IMR-90 (cell line): ENCODE results near the gene NAT14. TPM values are rescaled to one million over a fixed set of nuclear protein-coding genes. Genes with fewer than 3 reads are reported as not detected.

Experiments used
- ATAC-seq: fragments of 200-7000 bp; cut with Tn5 transposase; 2 replicates; pipeline ENCODE4 v1.9.1; 2020; ENCODE audit warnings: low read depth, mild to moderate bottlenecking, moderate library complexity
- BruUV-seq: library from RNA; stranded (reverse); fragments of 400-500 nt; replicated peaks from 2 replicates; lab custom pipeline; 2021; lab: Mats Ljungman, UMichigan
- CTCF ChIA-PET: fragments of 300-600 bp; formaldehyde crosslinking; extraction: SDS; loops from one replicate; lab custom pipeline; 2021; ENCODE audit warnings: antibody characterized with exemption; lab: Yijun Ruan, JAX
- POLR2A ChIA-PET: fragments of 300-600 bp; sonication (Branson Sonifier 250); formaldehyde crosslinking; loops from one replicate; lab custom pipeline; 2022; ENCODE audit warnings: antibody characterized with exemption; ENCODE audit not compliant: unreplicated experiment; lab: Charles Lee
- DNase-seq: peaks from one replicate; pipeline ENCODE4 v3.0.0; 2013
- H2AFZ ChIP-seq: replicated peaks from 2 replicates; pipeline ENCODE3; 2013; ENCODE audit warnings: low read length, mild to moderate bottlenecking; ENCODE audit not compliant: poor library complexity
- H2AK5ac ChIP-seq: 2 replicates; pipeline ENCODE4 v1.6.1; 2013; ENCODE audit warnings: low read depth, low read length, inconsistent platforms
- H2AK9ac ChIP-seq: replicated peaks from 2 replicates; pipeline ENCODE3; 2013; ENCODE audit warnings: mild to moderate bottlenecking, low read depth, low read length, moderate library complexity; ENCODE audit not compliant: poor library complexity
- H2BK120ac ChIP-seq: 2 replicates; pipeline ENCODE4 v1.6.1; 2013; ENCODE audit warnings: low read depth, low read length, inconsistent platforms
- H2BK15ac ChIP-seq: 3 replicates; pipeline ENCODE4 v1.6.1; 2013; ENCODE audit warnings: low read depth, low read length, inconsistent platforms
- H2BK20ac ChIP-seq: 2 replicates; pipeline ENCODE4 v1.6.1; 2013; ENCODE audit warnings: low read depth, mild to moderate bottlenecking, inconsistent platforms, low read length, moderate library complexity
- H2BK5ac ChIP-seq: 2 replicates; pipeline ENCODE4 v1.6.1; 2013; ENCODE audit warnings: mild to moderate bottlenecking, low read depth, low read length, inconsistent platforms; ENCODE audit not compliant: poor library complexity, severe bottlenecking
- H3K14ac ChIP-seq: replicated peaks from 2 replicates; pipeline ENCODE4 v1.6.1; 2013; ENCODE audit warnings: low read depth, low read length, inconsistent platforms
- H3K18ac ChIP-seq: 2 replicates; pipeline ENCODE4 v1.6.1; 2013; ENCODE audit warnings: low read depth, low read length, control low read depth
- H3K23ac ChIP-seq: 2 replicates; pipeline ENCODE4 v1.6.1; 2013; ENCODE audit warnings: low read depth, low read length, inconsistent platforms
- H3K27ac ChIP-seq: 2 replicates; pipeline ENCODE4 v1.5.1; 2013; ENCODE audit warnings: mild to moderate bottlenecking, control low read depth, low read length; ENCODE audit not compliant: insufficient read depth
- H3K27me3 ChIP-seq: 2 replicates; pipeline ENCODE4 v1.6.1; 2013; ENCODE audit warnings: low read length; ENCODE audit not compliant: control insufficient read depth, insufficient read depth
- H3K36me3 ChIP-seq: 2 replicates; pipeline ENCODE4 v1.6.1; 2013; ENCODE audit warnings: low read length, mixed read lengths; ENCODE audit not compliant: control insufficient read depth, insufficient read depth
- H3K4ac ChIP-seq: 2 replicates; pipeline ENCODE4 v1.6.1; 2013; ENCODE audit warnings: low read depth, low read length, inconsistent platforms
- H3K4me1 ChIP-seq: 2 replicates; pipeline ENCODE4 v1.6.1; 2013; ENCODE audit warnings: low read length, mixed read lengths; ENCODE audit not compliant: control insufficient read depth, insufficient read depth
- H3K4me2 ChIP-seq: 2 replicates; pipeline ENCODE4 v1.6.1; 2013; ENCODE audit warnings: low read depth, mild to moderate bottlenecking, control low read depth, low read length, moderate library complexity
- H3K4me3 ChIP-seq: 2 replicates; pipeline ENCODE4 v1.5.1; 2013; ENCODE audit warnings: low read depth, mild to moderate bottlenecking, control low read depth, low read length, moderate library complexity; ENCODE audit not compliant: insufficient read depth
- H3K56ac ChIP-seq: 2 replicates; pipeline ENCODE4 v1.6.1; 2013; ENCODE audit warnings: low read length, inconsistent platforms; ENCODE audit not compliant: insufficient read depth; ENCODE audit errors: extremely low read depth
- H3K79me1 ChIP-seq, 2 experiments: 2 replicates each; pipeline ENCODE4 v1.6.1; 2013; ENCODE audit warnings: low read length in 2 of 2, inconsistent platforms in 1 of 2, low read depth in 1 of 2
- H3K9ac ChIP-seq: 2 replicates; pipeline ENCODE4 v1.6.1; 2013; ENCODE audit warnings: low read depth, low read length, control low read depth
- H3K9me1 ChIP-seq: 2 replicates; pipeline ENCODE4 v1.6.1; 2013; ENCODE audit warnings: low read length, inconsistent platforms; ENCODE audit not compliant: insufficient read depth
- H3K9me3 ChIP-seq: 2 replicates; pipeline ENCODE4 v1.6.1; 2013; ENCODE audit warnings: low read length; ENCODE audit not compliant: control insufficient read depth, insufficient read depth
- H4K20me1 ChIP-seq: 2 replicates; pipeline ENCODE4 v1.6.1; 2013; ENCODE audit warnings: low read length, inconsistent platforms; ENCODE audit not compliant: insufficient read depth
- H4K5ac ChIP-seq: 2 replicates; pipeline ENCODE4 v1.6.1; 2013; ENCODE audit warnings: mild to moderate bottlenecking, low read depth, low read length, control low read depth
- H4K8ac ChIP-seq, 2 experiments: 2 replicates each; pipeline ENCODE4 v1.6.1; 2013; ENCODE audit warnings: low read depth in 2 of 2, low read length in 2 of 2, control low read depth in 1 of 2, inconsistent platforms in 1 of 2
- H4K91ac ChIP-seq: 2 replicates; pipeline ENCODE4 v1.6.1; 2013; ENCODE audit warnings: low read depth, low read length, inconsistent platforms; ENCODE audit not compliant: insufficient read depth
- CEBPB ChIP-seq: IDR thresholded peaks from 2 replicates; pipeline ENCODE4 v1.6.1; 2012; ENCODE audit warnings: low read depth, low read length, improper control_type of control experiment
- CHD1 ChIP-seq: IDR thresholded peaks from 2 replicates; pipeline ENCODE4 v1.6.1; 2012; ENCODE audit warnings: low read depth, low read length, improper control_type of control experiment
- FOS ChIP-seq: fragments of 150-350 bp; IDR thresholded peaks from 2 replicates; pipeline ENCODE4 v1.6.1; 2016; ENCODE audit warnings: low read depth, low read length
- MAFK ChIP-seq: IDR thresholded peaks from 2 replicates; pipeline ENCODE4 v1.6.1; 2012; ENCODE audit warnings: low read depth, low read length, improper control_type of control experiment
- MXI1 ChIP-seq: IDR thresholded peaks from 2 replicates; pipeline ENCODE4 v1.6.1; 2012; ENCODE audit warnings: low read depth, mild to moderate bottlenecking, low read length, moderate library complexity, borderline replicate concordance
- NFE2L2 ChIP-seq: fragments of 150-350 bp; IDR thresholded peaks from 2 replicates; pipeline ENCODE4 v1.6.1; 2016; ENCODE audit warnings: low read depth, mild to moderate bottlenecking, low read length
- POLR2A ChIP-seq: IDR thresholded peaks from 2 replicates; pipeline ENCODE4 v1.6.1; 2012; ENCODE audit warnings: mild to moderate bottlenecking, low read depth, low read length
- RAD21 ChIP-seq: IDR thresholded peaks from 2 replicates; pipeline ENCODE4 v1.6.1; 2012; ENCODE audit warnings: low read length, improper control_type of control experiment
- RCOR1 ChIP-seq: IDR thresholded peaks from 2 replicates; pipeline ENCODE4 v1.6.1; 2012; ENCODE audit warnings: mild to moderate bottlenecking, low read length, improper control_type of control experiment; ENCODE audit not compliant: insufficient replicate concordance
- RFX5 ChIP-seq: IDR thresholded peaks from 2 replicates; pipeline ENCODE4 v1.8.0; 2012; ENCODE audit warnings: low read depth, mild to moderate bottlenecking, low read length, moderate library complexity
- WGBS, 2 experiments: methylation state at CpG; one replicate each; pipeline versions ENCODE4 v1.1.5 to v1.1.7; 2013; ENCODE audit warnings: missing lambda C conversion rate in 2 of 2; ENCODE audit not compliant: insufficient read length in 1 of 2; ENCODE audit errors: extremely low coverage in 2 of 2; 5-methylcytosine and 5-hydroxymethylcytosine counted together
- dilution Hi-C: fragments of 300-500 bp; cut with HindIII; formaldehyde crosslinking; loops from one replicate; pipeline ENCODE4 v1.14.3; 2018; ENCODE audit warnings: low sequenced_read_pairs; ENCODE audit not compliant: unreplicated experiment
- in situ Hi-C: fragments of 300-500 bp; cut with MboI; formaldehyde crosslinking; loops from 3 replicates; pipeline ENCODE4 v1.14.3; 2019; ENCODE audit warnings: low sequenced_read_pairs, inconsistent platforms, mixed read lengths
- intact Hi-C: fragments of 100-400 bp; cut with micrococcal nuclease; formaldehyde crosslinking; loops from 2 replicates; pipeline ENCODE4 v1.10.0; 2022
- polyA plus RNA-seq, 3 experiments: library from polyadenylated mRNA; depleted of rRNA; stranded (reverse); fragments of >200 nt; gene quantifications; 2 replicates each; pipeline ENCODE4 v1.2.3, GENCODE V29; 2012; ENCODE audit warnings: low replicate concordance in 1 of 3
- total RNA-seq: library from RNA; depleted of rRNA; stranded (reverse); fragments of >200 nt; gene quantifications from 2 replicates; pipeline ENCODE4 v1.2.3, GENCODE V29; 2012
- TF ChIP-seq, protein P1 (sequence below): fragments of 150-350 bp; IDR thresholded peaks from 2 replicates; pipeline ENCODE4 v1.6.1; 2017; ENCODE audit warnings: mild to moderate bottlenecking, antibody characterized with exemption, low read length, low read depth
- TF ChIP-seq, protein P2 (sequence below): conservative IDR thresholded peaks from 2 replicates; pipeline ENCODE4 v1.5.1; 2012; ENCODE audit warnings: mild to moderate bottlenecking, low read depth, low read length, improper control_type of control experiment

NAT14 gene
- total and polyA plus RNA-seq, 2 of the 4 experiments (the other 2 are of a cell fraction): 4.3 to 41.2 TPM

DNA sequence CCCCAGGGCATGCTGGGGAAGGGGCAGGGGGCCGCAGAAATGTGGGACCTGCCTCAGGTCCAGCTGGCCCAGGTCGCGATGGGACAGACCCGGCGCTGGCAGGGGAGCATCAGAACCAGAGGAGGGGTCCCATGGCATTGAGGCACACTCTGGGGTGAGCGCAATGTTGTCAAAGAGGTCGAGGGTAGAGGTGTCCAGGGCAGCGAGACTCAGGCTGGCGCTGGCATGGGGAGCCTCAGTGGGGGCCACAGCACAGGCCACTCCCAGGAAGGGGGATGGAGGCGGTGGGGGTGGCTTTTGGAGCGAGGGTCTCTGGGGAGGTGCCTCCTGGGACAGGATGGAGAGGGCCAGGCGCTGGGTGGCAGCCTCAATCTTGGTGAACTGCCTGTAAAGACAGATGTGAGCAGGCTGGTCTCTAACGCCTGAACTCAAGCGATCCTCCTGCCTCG is 21.4 kb upstream of the NAT14 start:
- ChIA-PET POLR2A (no interaction called here), CTCF (no interaction called here)
- intact Hi-C loops: no loop called here

More for the DNA sequence above, 21.4 kb upstream of the NAT14 start:
- Histone ChIP-seq H3K79me1 (peaks cover 5 to 24% of the 10 kb centered on the region in 2 experiments; a peak in 3 of 4 replicates), H4K8ac (no peak overlapping the region), H2AK5ac (no peak overlapping the region), H2BK20ac (no peak overlapping the region), H3K9me1 (peaks cover 4% of the 10 kb centered on the region; the same call in 1 of the 2 replicates), H3K36me3 (no peaks in the 10 kb centered on the region), H3K27ac (no peak overlapping the region), H3K18ac (no peak overlapping the region), H2BK120ac (no peak overlapping the region), H2BK5ac (no peak overlapping the region), H3K27me3 (no peaks in the 10 kb centered on the region), H3K4me1 (peaks cover 11% of the 10 kb centered on the region), H4K5ac (no peak overlapping the region), H3K4ac (no peak overlapping the region), H3K9ac (no peak overlapping the region), H3K23ac (no peak overlapping the region), H2AFZ (no peak overlapping the region), H4K91ac (no peak overlapping the region), H3K14ac (no peak overlapping the region), H4K20me1 (peaks cover 4% of the 10 kb centered on the region; the same call in 1 of the 2 replicates), H2AK9ac (no peak overlapping the region), H3K56ac (no peak overlapping the region), H3K9me3 (no peaks in the 10 kb centered on the region), H3K4me2 (no peak overlapping the region), H2BK15ac (no peak overlapping the region), H3K4me3 (no peak overlapping the region)
- BruUV-seq: no TSS peak
- no peak for DNase-seq
- in situ Hi-C loops: no loop called here
- dilution Hi-C loops: no loop called here
- ATAC-seq: no peak
- TF ChIP-seq RCOR1 (no peak), NFE2L2 (no peak), RAD21 (no peak), POLR2A (no peak), RFX5 (no peak), MXI1 (no peak), CEBPB (no peak), MAFK (no peak), FOS (no peak), CHD1 (no peak)
- TF ChIP-seq, protein P1, sequence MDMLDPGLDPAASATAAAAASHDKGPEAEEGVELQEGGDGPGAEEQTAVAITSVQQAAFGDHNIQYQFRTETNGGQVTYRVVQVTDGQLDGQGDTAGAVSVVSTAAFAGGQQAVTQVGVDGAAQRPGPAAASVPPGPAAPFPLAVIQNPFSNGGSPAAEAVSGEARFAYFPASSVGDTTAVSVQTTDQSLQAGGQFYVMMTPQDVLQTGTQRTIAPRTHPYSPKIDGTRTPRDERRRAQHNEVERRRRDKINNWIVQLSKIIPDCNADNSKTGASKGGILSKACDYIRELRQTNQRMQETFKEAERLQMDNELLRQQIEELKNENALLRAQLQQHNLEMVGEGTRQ: no peak
- TF ChIP-seq, protein P2, sequence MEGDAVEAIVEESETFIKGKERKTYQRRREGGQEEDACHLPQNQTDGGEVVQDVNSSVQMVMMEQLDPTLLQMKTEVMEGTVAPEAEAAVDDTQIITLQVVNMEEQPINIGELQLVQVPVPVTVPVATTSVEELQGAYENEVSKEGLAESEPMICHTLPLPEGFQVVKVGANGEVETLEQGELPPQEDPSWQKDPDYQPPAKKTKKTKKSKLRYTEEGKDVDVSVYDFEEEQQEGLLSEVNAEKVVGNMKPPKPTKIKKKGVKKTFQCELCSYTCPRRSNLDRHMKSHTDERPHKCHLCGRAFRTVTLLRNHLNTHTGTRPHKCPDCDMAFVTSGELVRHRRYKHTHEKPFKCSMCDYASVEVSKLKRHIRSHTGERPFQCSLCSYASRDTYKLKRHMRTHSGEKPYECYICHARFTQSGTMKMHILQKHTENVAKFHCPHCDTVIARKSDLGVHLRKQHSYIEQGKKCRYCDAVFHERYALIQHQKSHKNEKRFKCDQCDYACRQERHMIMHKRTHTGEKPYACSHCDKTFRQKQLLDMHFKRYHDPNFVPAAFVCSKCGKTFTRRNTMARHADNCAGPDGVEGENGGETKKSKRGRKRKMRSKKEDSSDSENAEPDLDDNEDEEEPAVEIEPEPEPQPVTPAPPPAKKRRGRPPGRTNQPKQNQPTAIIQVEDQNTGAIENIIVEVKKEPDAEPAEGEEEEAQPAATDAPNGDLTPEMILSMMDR: no peak
- 74% methylated on average over 12 of the region's 15 CpGs; no CpG with 5 or more reads in 1 of the 2 experiments for WGBS, 2 experiments
